PC-3 (cell line): Measurements from ENCODE around the gene FAM217A. TPM values are rescaled to one million over a fixed set of nuclear protein-coding genes. Genes with fewer than 3 reads are reported as not detected.

Source experiments
- ATAC-seq: fragments of 200-7000 bp; cut with Tn5 transposase; 2 replicates; pipeline ENCODE4 v1.9.1; 2020; ENCODE audit warnings: mild to moderate bottlenecking, moderate library complexity
- BruUV-seq: library from RNA; stranded (reverse); fragments of 400-500 nt; replicated peaks from 2 replicates; lab custom pipeline; 2021; lab: Mats Ljungman, UMichigan
- CTCF ChIA-PET: fragments of 300-600 bp; sonication (Branson Sonifier 250); formaldehyde crosslinking; loops from one replicate; lab custom pipeline; 2022; ENCODE audit warnings: antibody characterized with exemption; lab: Charles Lee
- POLR2A ChIA-PET: fragments of 300-600 bp; sonication (Branson Sonifier 250); formaldehyde crosslinking; loops from one replicate; lab custom pipeline; 2022; ENCODE audit warnings: antibody characterized with exemption; ENCODE audit not compliant: unreplicated experiment; lab: Charles Lee
- DNase-seq: peaks from one replicate; pipeline ENCODE4 v3.0.0-alpha.2; 2015
- H2AFZ ChIP-seq: fragments of 300-600 bp; sonication (generic); 2 replicates; pipeline ENCODE4 v1.6.0; 2016; ENCODE audit warnings: antibody characterized with exemption, low read length
- H3F3A ChIP-seq: fragments of 300-600 bp; sonication (generic); one replicate; pipeline ENCODE4 v1.6.0; 2017; ENCODE audit warnings: antibody characterized with exemption, low read length, control low read depth, mild to moderate bottlenecking; ENCODE audit not compliant: unreplicated experiment
- H3K27ac ChIP-seq: fragments of 300-600 bp; sonication (generic); 2 replicates; pipeline ENCODE4 v1.5.1; 2016; ENCODE audit warnings: mild to moderate bottlenecking, low read length
- H3K27me3 ChIP-seq: fragments of 300-600 bp; sonication (generic); 2 replicates; pipeline ENCODE4 v1.6.1; 2016; ENCODE audit warnings: low read length, mixed read lengths
- H3K36me3 ChIP-seq: fragments of 300-600 bp; sonication (generic); 2 replicates; pipeline ENCODE4 v1.6.1; 2016; ENCODE audit warnings: low read depth, mixed run types, low read length, mixed read lengths
- H3K4me1 ChIP-seq: fragments of 300-600 bp; sonication (generic); 2 replicates; pipeline ENCODE4 v1.5.1; 2016; ENCODE audit warnings: low read length; ENCODE audit not compliant: insufficient read depth
- H3K4me2 ChIP-seq: fragments of 300-600 bp; sonication (generic); 2 replicates; pipeline ENCODE4 v1.6.0; 2016; ENCODE audit warnings: low read length
- H3K4me3 ChIP-seq: fragments of 300-600 bp; sonication (generic); 2 replicates; pipeline ENCODE4 v1.5.1; 2016; ENCODE audit warnings: mild to moderate bottlenecking, low read length, mixed read lengths
- H3K79me2 ChIP-seq: fragments of 300-600 bp; sonication (generic); 2 replicates; pipeline ENCODE4 v1.6.1; 2017; ENCODE audit warnings: low read length, mixed read lengths
- H3K9ac ChIP-seq: fragments of 300-600 bp; sonication (generic); 2 replicates; pipeline ENCODE4 v1.6.0; 2016; ENCODE audit warnings: mild to moderate bottlenecking, low read length
- H3K9me2 ChIP-seq: fragments of 300-600 bp; sonication (generic); replicated peaks from 2 replicates; pipeline ENCODE4 v1.6.1; 2016; ENCODE audit warnings: mixed run types, low read length, mixed read lengths
- H3K9me3 ChIP-seq: fragments of 300-600 bp; sonication (generic); 2 replicates; pipeline ENCODE4 v1.6.1; 2016; ENCODE audit warnings: low read length, mixed read lengths
- H4K20me1 ChIP-seq: fragments of 300-600 bp; sonication (generic); 2 replicates; pipeline ENCODE4 v1.6.1; 2016; ENCODE audit warnings: low read length, mixed read lengths
- CTCF ChIP-seq: fragments of 300-600 bp; sonication (generic); conservative IDR thresholded peaks from 2 replicates; pipeline ENCODE4 v1.5.1; 2017; ENCODE audit warnings: antibody characterized with exemption, low read depth, mild to moderate bottlenecking, low read length
- EZH2 ChIP-seq: fragments of 300-600 bp; sonication (generic); IDR thresholded peaks from one replicate; pipeline ENCODE4 v1.6.1; 2017; ENCODE audit warnings: antibody characterized with exemption, mild to moderate bottlenecking, low read length; ENCODE audit not compliant: unreplicated experiment
- EZH2phosphoT487 ChIP-seq: fragments of 300-600 bp; sonication (generic); IDR thresholded peaks from 2 replicates; pipeline ENCODE4 v1.6.1; 2018; ENCODE audit warnings: mild to moderate bottlenecking, antibody characterized with exemption, low read length, borderline replicate concordance
- intact Hi-C: fragments of 100-400 bp; cut with micrococcal nuclease; formaldehyde crosslinking; loops from 2 replicates; pipeline ENCODE4 v1.9.0; 2023
- total RNA-seq: library from RNA; depleted of rRNA; stranded (reverse); fragments of >200 nt; gene quantifications from 2 replicates; pipeline ENCODE4 v1.2.3, GENCODE V29; 2014

Gene FAM217A
- total RNA-seq, 1 experiment from 2014 or later: not detected

GRCh38 chr6:4125933-4126864 is 47.3 kb upstream of the FAM217A start:
- intact Hi-C loops: loop anchor here (1.0 kb wide), 1 partner anchor 67 kb away; no protein-coding TSS in a partner anchor
- TF ChIP-seq EZH2phosphoT487 (no peak), CTCF (peak; percentile 57)
- H3K36me3 ChIP-seq: peaks cover 56% of the 10 kb centered on the region
- peak; percentile 91 for DNase-seq
- H3K9me3 ChIP-seq: no peaks in the 10 kb centered on the region
- H3K4me1 ChIP-seq: peaks cover 62% of the 10 kb centered on the region
- H4K20me1 ChIP-seq: no peaks in the 10 kb centered on the region
- H3K9ac ChIP-seq: no peak overlapping the region
- 0 out of 2 replicates have a peak, but pooled peaks cover 2% of the 10 kb centered on the region for H3K79me2 ChIP-seq
- peak; percentile 75 for ATAC-seq
- peak overlapping the region; percentile 17; the same call in 1 of the 2 replicates for H3K4me3 ChIP-seq
- no peaks in the 10 kb centered on the region for H3K9me2 ChIP-seq
- H3K4me2 ChIP-seq: peak overlapping the region; percentile 68
- peaks cover 10% of the 10 kb centered on the region for H3F3A ChIP-seq
- BruUV-seq: no TSS peak
- POLR2A ChIA-PET: interaction anchor here (0.5 to 1.0 kb wide), 2 partner anchors 9 to 35 kb away, joined by 3 read pairs; partner anchors contain the start of gene ECI2
- CTCF ChIA-PET: interaction anchor here (0.6 to 1.3 kb wide), 2 partner anchors 10 to 11 kb away, joined by 3 to 4 read pairs; partner anchors contain the start of gene ECI2
- 0 out of 2 replicates have a peak overlapping the region, but pooled peaks have one; percentile 14 for H2AFZ ChIP-seq
- peak overlapping the region; percentile 73 for H3K27ac ChIP-seq
- H3K27me3 ChIP-seq: no peaks in the 10 kb centered on the region

GRCh38 chr6:4125500-4125899 is 46.6 kb upstream of the FAM217A start:
- H3K4me2 ChIP-seq: peak overlapping the region; percentile 68
- H3K36me3 ChIP-seq: peaks cover 57% of the 10 kb centered on the region
- H3K4me3 ChIP-seq: peak overlapping the region; percentile 17; the same call in 1 of the 2 replicates
- POLR2A ChIA-PET: interaction anchor here (0.5 kb wide), 1 partner anchor 36 kb away, joined by 3 read pairs; no protein-coding TSS in a partner anchor
- CTCF ChIA-PET: interaction anchor here (0.6 to 1.3 kb wide), 2 partner anchors 10 kb away, joined by 3 to 4 read pairs; partner anchors contain the start of gene ECI2
- H3F3A ChIP-seq: peaks cover 10% of the 10 kb centered on the region
- peak overlapping the region; percentile 73 for H3K27ac ChIP-seq
- H4K20me1 ChIP-seq: no peaks in the 10 kb centered on the region
- H3K9me2 ChIP-seq: no peaks in the 10 kb centered on the region
- no peak for DNase-seq
- H3K4me1 ChIP-seq: peaks cover 55% of the 10 kb centered on the region
- no peaks in the 10 kb centered on the region for H3K9me3 ChIP-seq
- no TSS peak for BruUV-seq
- ATAC-seq: no peak
- intact Hi-C loops: no loop called here
- TF ChIP-seq CTCF (no peak), EZH2 (no peak), EZH2phosphoT487 (no peak)
- H2AFZ ChIP-seq: no peak overlapping the region
- H3K27me3 ChIP-seq: no peaks in the 10 kb centered on the region
- no peak overlapping the region for H3K9ac ChIP-seq
- H3K79me2 ChIP-seq: no peaks in the 10 kb centered on the region
